Stimulated activated CD8-positive, alpha-beta memory T cell treated with anti-CD3 and anti-CD28 coated beads, Interleukin-4, amount 100 ng/mL, for 4 hours (primary cell): ENCODE data around the gene TMCC1.

Source experiments
- DNase-seq, 2 donors: peaks; one replicate each; pipeline ENCODE4 v3.0.0-alpha.2; 2020; ENCODE audit warnings: low read depth in 2 of 2, low spot score in 1 of 2

Gene TMCC1

GRCh38 chr3:129626744-129627349 lies 266.7 kb downstream of the TMCC1 start:
- DNase-seq = peak in 1 of 2 donors; percentile 49

GRCh38 chr3:129625072-129625874 lies 268.2 kb downstream of the TMCC1 start:
- DNase-seq = no peak

GRCh38 chr3:129624347-129625071 lies 269.0 kb downstream of the TMCC1 start:
- no peak for DNase-seq

DNA sequence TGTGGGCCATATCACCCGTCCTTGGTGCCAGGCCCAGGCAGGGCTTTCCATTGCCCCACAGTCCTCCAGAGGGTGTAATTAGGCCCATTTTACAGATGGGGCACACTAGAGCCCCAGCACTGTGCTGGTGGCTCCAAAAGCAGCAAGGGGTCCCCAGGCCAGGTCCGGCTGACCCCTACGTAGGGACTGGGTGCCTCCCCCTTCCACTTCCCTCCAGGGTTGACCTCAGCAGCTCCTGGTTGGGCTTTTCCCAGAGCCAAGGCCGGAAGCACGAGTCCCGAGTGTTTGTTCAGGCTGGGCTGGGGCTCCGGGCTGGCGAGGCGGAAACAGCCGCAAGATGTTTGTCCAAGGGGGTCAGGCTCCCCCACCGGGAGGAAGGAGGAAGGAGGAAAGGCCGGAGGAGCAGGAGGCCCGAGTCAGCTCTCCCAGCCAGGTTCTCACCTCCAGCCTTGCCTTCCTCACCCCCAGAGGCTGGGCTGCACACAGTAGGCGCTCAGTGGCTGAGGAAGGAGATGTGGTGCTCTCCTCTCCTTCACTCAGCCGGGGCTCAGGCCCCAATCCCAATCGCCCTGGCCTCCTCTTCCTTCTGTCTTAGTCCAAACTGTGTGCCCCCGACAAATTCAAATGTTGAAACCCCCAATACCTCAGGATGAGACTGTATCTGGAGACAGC lies 269.9 kb downstream of the TMCC1 start:
- no peak for DNase-seq

GRCh38 chr3:129622933-129623332 lies 270.6 kb downstream of the TMCC1 start:
- no peak for DNase-seq

DNA sequence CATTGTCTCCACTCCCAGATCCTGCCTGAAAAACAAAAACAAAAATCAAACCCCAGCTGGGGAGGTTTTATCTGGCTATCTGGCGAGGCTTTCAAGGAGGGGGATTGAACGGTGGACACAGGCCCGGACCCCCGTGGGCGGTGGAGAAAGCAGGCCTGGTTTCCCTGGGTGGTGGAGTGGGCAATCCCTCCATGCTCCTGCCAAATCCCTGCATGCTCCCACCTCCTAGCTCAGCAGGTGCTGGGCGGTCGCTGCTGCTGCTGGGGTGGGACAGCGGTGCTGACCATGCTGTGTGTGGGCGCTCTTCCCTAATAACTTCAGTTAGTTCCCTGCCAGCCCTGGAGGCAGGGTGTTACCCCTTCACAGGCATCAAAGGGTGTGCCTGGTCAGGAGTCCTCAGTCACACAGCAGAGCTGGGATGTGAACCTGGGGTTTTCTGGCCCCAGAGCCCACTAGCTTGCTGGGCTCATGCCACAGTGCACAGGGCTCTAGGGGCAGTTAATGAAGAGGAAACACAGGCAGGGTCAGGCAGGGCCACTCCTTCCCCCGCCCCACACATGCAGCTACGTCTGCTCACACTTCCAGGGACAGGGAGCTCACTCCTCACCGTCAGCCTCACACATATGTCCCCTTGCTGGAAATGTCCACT lies 271.2 kb downstream of the TMCC1 start:
- no peak for DNase-seq

- no peak for DNase-seq
These were observed 271.8 kb downstream of the TMCC1 start for GRCh38 chr3:129621626-129622225.

DNA sequence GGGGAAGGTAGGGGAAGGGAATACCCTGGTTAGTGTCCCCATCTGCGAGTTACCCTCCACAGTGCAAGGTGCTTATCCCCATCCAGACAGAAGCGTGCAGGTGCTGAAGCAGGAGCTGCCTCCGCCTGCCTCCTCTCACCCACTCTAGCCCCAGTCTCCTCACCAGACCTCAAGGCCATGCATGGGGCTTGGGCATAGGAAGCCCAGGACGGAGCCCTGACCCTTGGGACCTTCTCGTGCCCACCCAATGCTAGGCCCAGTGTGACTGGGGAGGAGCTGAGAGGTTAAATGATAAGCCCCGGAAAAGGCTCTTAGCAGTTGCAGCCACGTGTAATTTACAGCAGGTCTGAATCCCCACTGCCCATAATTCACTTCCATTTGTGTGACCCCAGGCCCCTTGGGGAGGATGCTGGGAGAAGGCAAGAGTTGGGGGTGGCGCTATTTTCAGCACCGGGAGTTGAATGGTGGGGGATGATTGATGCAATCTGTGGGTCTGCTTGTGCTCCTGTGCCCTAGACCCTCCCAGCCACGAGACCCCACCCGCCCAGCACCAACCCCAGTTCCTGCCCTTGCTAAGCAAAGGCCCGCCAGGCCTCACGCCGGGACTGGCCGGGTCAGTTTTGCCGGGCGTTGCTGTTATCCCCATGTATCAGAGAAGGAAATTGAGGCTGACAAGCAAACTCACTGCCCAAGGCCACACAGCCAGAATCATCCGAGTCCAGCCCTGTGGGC lies 272.5 kb downstream of the TMCC1 start:
- no peak for DNase-seq

- DNase-seq = no peak
These were observed 273.8 kb downstream of the TMCC1 start for GRCh38 chr3:129619726-129620162.

GRCh38 chr3:129618901-129619671 lies 274.4 kb downstream of the TMCC1 start:
- no peak for DNase-seq

DNA sequence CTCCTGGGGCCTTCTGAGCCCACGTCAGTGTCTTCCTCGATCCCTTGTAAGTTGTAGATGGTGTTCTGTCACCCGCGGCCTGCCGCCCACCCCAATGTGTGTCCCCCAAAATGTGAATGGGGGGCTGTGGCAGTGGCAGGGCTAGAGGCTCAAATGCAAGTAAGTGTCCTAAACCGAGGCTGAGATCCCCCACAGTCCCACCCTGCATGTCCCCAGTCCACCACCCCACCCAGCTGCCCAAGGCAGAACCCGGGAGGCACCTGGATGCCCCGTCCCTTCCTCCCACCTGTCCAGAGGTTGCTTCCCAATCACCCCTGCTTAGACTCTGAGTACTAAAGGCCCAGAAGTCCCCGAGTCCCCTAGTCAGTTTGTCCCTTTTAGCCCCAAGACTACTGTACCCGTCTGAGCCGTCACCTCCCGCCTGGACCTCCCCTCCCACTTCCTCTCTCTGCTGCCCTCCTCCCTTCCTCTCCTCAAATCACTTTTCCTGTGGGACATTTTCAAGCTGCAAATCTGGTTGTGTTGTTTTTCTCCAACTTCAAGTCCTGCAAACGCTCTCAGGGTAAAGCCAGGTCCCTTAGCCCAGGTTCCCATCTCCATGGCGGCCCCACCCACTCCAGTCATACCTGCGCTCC lies 275.2 kb downstream of the TMCC1 start:
- DNase-seq = no peak

- no peak for DNase-seq
These were observed 275.9 kb downstream of the TMCC1 start for GRCh38 chr3:129617381-129618185.

DNA sequence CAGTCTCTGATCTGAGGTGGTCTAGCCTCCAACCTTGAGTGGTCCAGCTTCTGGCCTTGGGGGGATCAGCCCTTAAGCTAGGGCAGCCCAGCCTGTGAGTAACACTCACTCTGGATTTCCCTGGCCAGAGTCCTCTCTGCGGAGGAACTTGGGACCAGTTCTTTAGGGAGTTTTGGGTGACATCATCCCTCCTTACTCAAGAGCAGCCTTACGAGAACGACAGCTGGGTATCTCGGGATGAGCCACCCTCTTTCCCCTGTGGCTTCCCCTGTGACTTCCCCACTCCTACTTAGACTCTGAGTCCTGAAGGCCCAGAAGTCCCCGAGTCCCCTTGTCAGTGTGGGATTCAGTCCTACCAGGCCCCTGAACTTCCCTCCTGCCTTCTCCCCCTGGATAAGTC lies 276.8 kb downstream of the TMCC1 start:
- DNase-seq = no peak

DNA sequence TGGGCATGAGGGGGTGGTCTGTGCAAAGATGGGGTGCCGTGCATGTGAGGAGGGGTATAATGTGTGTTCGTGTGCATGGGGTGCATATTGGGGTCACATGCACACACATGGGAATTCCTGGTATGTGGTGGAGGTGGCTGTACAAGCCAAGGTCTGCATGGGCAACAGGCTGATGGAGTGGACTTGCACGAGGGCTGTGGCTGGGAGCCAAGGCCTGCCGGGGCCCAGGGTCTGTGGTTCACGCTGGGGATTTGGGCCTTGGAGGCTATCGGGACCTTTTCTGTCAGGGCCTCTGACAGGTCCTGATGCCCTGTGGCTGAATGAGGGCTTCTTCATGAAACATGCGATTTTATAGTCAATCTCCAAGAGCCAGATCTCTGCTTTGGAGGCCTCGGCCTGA lies 277.2 kb downstream of the TMCC1 start:
- no peak for DNase-seq

DNA sequence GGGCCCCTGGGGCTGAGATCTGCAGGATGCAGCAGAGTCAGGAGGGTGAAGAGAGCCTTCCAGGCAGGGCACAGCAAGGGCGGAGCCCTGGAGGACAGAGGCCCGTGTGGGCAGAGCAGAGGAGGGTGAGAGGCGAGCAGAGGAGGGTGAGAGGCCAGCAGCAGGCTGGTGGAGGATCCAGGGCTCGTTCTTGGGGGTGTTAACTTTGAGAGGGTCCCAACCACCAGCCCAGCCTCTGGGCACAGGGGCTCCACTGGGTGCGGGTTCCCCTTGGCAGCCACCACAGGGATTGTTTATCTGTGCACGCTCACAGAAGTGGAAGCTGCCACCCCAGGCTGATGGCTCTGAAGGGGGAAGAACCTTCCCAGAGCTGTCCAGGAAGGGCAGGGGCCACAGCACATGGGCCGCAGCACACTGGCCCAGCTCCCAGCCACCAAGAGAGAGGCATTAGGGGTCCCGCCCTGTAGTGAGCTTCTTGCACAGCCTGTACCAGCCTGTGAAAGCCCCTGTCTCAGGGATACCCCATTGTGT lies 277.7 kb downstream of the TMCC1 start:
- DNase-seq = no peak

DNA sequence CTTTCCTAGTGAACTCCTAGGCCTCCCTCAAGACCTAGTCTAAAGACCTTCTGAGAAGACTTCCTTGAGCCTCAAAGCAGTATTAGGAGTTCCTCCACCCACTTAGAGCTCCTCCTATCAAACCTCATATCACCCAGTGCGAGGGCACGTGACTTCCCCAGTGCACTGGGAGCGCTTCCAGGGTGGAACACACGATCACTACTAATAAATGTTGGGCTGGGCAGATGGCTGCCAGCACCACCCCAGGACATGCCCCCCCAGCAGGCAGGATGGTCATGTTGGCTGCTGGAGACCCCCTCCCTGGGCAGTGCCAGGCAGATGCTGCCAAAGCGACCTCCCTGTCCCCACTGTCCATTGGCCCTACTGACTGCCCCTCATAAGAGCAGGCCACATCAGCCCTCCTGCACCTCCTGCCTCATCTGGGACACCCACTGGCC lies 278.6 kb downstream of the TMCC1 start:
- no peak for DNase-seq

DNA sequence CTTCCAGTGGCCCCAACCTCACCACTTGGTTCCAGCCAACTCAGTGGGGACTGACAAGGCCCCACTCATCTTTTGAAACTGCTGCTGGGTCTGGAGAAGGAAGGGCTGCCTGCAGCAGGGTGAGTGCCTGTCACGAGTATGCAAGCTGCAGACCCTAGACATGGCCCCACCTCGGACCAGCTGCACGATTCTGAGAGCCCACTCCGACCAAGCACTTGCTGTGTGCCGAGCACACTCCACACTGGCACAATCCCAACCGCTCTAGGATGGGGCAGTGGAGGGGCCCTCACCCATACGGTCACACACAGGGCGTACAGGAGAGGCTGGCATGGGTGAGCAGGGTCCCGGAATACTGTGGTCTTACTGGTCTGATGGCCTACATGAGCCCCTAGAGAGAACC lies 279.1 kb downstream of the TMCC1 start:
- DNase-seq = no peak

- DNase-seq = no peak
These were observed 280.2 kb downstream of the TMCC1 start for GRCh38 chr3:129613367-129613740.
